Measurements from ENCODE around the gene SERGEF.

SERGEF gene

DNA sequence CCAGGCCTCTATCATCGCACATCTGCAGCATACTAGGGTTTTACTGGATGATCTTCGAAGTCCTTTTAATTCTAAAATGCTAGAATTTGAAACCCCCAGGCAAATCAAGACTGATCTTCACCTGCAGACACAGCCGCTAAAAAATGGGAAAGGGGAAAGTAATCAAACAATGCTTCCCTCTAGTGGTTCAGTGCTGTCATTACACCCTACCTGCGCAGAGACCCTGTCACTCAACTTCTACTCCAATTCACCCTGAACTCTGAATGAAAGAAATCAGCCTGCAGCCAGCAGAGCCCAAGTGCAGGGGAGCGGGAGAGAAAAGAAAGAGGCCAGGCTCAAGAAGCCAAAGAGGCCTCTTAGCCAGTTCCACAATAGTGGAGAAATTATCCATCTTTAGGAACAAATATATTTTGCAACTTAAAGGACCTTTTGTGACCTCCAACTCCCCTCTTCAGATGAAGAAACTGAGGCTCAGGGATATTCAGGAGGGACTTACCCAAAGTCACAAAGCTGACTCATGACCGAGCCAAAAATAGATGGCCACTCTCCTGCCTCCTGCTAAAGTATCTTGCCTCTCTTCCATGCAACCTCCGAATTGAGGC is 33.0 kb downstream of the SERGEF start:
- Histone ChIP-seq H3K27ac (ENCODE audit: low read length) (no peak overlapping the region), H3K4me1 (ENCODE audit: control insufficient read depth, insufficient read depth, low read length) (0 out of 2 replicates have a peak, but pooled peaks cover 1% of the 10 kb centered on the region), H3K4me3 (ENCODE audit: low read length) (no peak overlapping the region), H3K9me3 (ENCODE audit: control insufficient read depth, insufficient read depth, low read length) (no peaks in the 10 kb centered on the region), H3K36me3 (ENCODE audit: control insufficient read depth, insufficient read depth, low read length) (no peaks in the 10 kb centered on the region), H3K27me3 (ENCODE audit: control insufficient read depth, insufficient read depth, low read length) (no peaks in the 10 kb centered on the region)
- WGBS (ENCODE audit: insufficient coverage, insufficient read length), result no CpG with 5 or more reads among the region's 7 CpGs
- DNase-seq (ENCODE audit: low read depth, low spot score), result no peak

DNA sequence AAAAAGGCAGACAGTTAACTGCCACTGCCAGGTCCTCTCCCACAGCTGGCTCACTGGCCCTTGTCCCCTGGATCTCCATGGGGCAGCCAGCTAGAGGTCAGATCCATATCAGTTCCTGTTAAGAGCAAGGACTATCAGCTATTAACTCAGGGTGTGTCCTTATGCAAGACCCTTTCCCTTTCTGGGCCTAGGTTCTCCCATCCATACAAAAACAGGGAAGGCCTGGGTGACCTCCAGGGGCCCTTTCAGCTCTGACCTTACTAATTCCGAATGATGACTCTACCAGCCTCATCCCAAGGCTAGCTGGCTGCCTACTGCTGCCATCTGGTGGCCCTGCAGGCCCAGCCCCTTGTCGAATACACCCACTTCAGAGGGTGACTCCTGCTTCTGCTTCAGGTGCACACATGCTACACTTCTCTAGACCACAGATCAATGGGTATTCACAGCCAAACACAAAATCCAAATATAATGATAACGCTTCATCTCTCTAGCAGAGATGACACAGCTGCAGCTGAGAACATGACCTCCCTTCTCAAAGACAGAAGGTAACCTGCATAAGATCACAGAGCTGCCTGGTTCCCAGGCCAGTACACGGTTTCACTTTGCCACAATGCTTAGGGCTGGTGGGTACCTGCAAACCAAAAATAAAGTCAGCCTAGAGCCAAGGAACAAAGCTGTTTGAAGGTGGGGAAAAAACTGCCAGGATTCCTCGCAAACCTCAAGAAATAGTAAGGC is 34.1 kb downstream of the SERGEF start:
- H3K27ac ChIP-seq (ENCODE audit: low read length), result no peak overlapping the region
- H3K36me3 ChIP-seq (ENCODE audit: control insufficient read depth, insufficient read depth, low read length), result no peaks in the 10 kb centered on the region
- H3K9me3 ChIP-seq (ENCODE audit: control insufficient read depth, insufficient read depth, low read length), result no peaks in the 10 kb centered on the region
- H3K27me3 ChIP-seq (ENCODE audit: control insufficient read depth, insufficient read depth, low read length), result no peaks in the 10 kb centered on the region
- 0 out of 2 replicates have a peak, but pooled peaks cover 1% of the 10 kb centered on the region for H3K4me1 ChIP-seq (ENCODE audit: control insufficient read depth, insufficient read depth, low read length)
- no CpG with 5 or more reads among the region's 5 CpGs for WGBS (ENCODE audit: insufficient coverage, insufficient read length)
- no peak for DNase-seq (ENCODE audit: low read depth, low spot score)
- H3K4me3 ChIP-seq (ENCODE audit: low read length), result no peak overlapping the region

DNA sequence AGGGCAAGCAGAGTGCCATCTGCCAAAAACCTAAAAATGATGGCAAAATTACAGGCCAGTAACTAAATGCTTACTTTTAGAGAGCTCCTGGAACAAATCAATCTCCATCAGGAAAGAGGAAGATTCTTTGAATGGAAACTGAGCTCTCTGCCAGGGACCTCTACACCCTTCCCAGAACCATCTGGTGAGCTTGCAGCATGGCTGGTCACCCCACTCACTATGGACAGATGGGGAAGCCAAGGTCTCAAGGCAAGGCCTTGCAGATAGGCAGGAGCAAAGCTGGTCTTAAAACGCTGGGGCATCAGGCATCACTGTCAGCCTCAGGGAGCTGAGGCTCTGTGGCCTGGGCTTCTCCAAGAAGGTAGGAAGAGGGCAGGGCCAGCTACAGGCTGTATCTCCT is 36.2 kb downstream of the SERGEF start:
- Histone ChIP-seq H3K4me1 (ENCODE audit: control insufficient read depth, insufficient read depth, low read length) (0 out of 2 replicates have a peak, but pooled peaks cover 3% of the 10 kb centered on the region), H3K27ac (ENCODE audit: low read length) (no peak overlapping the region), H3K4me3 (ENCODE audit: low read length) (no peak overlapping the region), H3K36me3 (ENCODE audit: control insufficient read depth, insufficient read depth, low read length) (no peaks in the 10 kb centered on the region), H3K27me3 (ENCODE audit: control insufficient read depth, insufficient read depth, low read length) (no peaks in the 10 kb centered on the region), H3K9me3 (ENCODE audit: control insufficient read depth, insufficient read depth, low read length) (no peaks in the 10 kb centered on the region)
- no CpG with 5 or more reads among the region's 1 CpG for WGBS (ENCODE audit: insufficient coverage, insufficient read length)
- DNase-seq (ENCODE audit: low read depth, low spot score), result no peak

DNA sequence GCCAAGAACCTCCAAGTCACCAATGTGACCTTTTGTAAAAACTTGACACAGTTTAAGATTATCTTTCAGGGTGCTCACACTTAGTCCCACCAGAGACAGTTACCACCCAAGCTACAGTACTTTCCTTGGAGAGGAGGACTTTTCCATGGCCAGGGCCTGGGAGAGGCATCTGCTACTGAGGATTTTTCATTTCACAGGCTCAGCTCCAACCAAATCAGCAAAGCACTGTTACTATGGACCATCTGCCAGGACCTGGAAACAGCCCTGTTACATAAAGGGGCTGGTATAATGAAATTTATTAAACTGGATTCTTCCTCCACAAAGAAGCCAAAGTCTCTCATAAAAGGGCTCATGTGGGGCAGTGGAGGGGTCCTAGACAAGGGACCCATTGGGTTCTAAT is 38.6 kb downstream of the SERGEF start:
- Histone ChIP-seq H3K4me3 (ENCODE audit: low read length) (no peak overlapping the region), H3K36me3 (ENCODE audit: control insufficient read depth, insufficient read depth, low read length) (no peaks in the 10 kb centered on the region), H3K4me1 (ENCODE audit: control insufficient read depth, insufficient read depth, low read length) (0 out of 2 replicates have a peak, but pooled peaks cover 3% of the 10 kb centered on the region), H3K9me3 (ENCODE audit: control insufficient read depth, insufficient read depth, low read length) (no peaks in the 10 kb centered on the region), H3K27ac (ENCODE audit: low read length) (no peak overlapping the region), H3K27me3 (ENCODE audit: control insufficient read depth, insufficient read depth, low read length) (no peaks in the 10 kb centered on the region)
- DNase-seq (ENCODE audit: low read depth, low spot score), result no peak

DNA sequence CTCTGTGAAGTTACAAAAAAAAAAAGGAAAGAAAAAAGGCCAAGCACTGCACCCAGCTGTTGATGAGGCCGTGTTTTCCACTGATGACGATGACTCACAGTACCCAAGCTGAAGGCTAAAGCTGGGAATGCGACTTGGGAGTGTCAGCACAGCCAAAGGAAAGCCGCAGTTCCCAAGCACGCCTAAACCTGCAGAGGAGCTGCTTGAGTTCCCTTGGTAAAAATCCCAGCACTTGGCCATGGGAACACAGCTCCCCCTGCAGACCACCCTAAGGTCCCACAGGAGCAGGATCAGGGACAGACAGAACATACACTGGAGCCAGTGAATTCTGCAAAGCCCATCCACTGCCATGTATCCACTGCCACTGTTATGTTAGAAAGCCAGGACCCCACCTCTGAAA is 39.9 kb downstream of the SERGEF start:
- no peak overlapping the region for H3K27ac ChIP-seq (ENCODE audit: low read length)
- H3K9me3 ChIP-seq (ENCODE audit: control insufficient read depth, insufficient read depth, low read length), result no peaks in the 10 kb centered on the region
- H3K4me3 ChIP-seq (ENCODE audit: low read length), result no peak overlapping the region
- H3K36me3 ChIP-seq (ENCODE audit: control insufficient read depth, insufficient read depth, low read length), result no peaks in the 10 kb centered on the region
- peak; percentile 79 for DNase-seq (ENCODE audit: low read depth, low spot score)
- H3K27me3 ChIP-seq (ENCODE audit: control insufficient read depth, insufficient read depth, low read length), result no peaks in the 10 kb centered on the region
- H3K4me1 ChIP-seq (ENCODE audit: control insufficient read depth, insufficient read depth, low read length), result 0 out of 2 replicates have a peak, but pooled peaks cover 2% of the 10 kb centered on the region
- no CpG with 5 or more reads among the region's 5 CpGs for WGBS (ENCODE audit: insufficient coverage, insufficient read length)

DNA sequence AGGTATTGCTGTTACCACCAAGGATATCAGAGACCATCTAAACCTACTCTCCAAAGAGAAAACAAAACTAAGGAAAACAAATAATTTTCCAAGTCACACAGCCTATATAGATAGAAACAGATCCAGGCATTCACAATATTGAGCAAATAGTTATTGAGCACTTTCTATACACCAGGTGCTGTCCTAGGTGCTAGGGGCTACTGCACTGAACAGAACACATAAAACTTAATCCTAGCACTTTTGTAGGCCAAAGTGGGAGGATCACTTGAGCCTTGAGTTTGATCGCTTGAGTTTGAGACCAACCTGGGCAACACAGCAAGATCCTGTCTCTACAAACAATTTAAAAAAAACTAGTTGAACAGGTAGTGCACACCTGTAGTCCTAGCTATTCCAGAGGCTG is 44.6 kb downstream of the SERGEF start:
- DNase-seq (ENCODE audit: low read depth, low spot score), result no peak
- WGBS (ENCODE audit: insufficient coverage, insufficient read length), result no CpG with 5 or more reads among the region's 1 CpG
- H3K27me3 ChIP-seq (ENCODE audit: control insufficient read depth, insufficient read depth, low read length), result no peaks in the 10 kb centered on the region
- 0 out of 2 replicates have a peak, but pooled peaks cover 2% of the 10 kb centered on the region for H3K4me1 ChIP-seq (ENCODE audit: control insufficient read depth, insufficient read depth, low read length)
- H3K9me3 ChIP-seq (ENCODE audit: control insufficient read depth, insufficient read depth, low read length), result no peaks in the 10 kb centered on the region
- H3K4me3 ChIP-seq (ENCODE audit: low read length), result no peak overlapping the region
- H3K36me3 ChIP-seq (ENCODE audit: control insufficient read depth, insufficient read depth, low read length), result no peaks in the 10 kb centered on the region
- no peak overlapping the region for H3K27ac ChIP-seq (ENCODE audit: low read length)

DNA sequence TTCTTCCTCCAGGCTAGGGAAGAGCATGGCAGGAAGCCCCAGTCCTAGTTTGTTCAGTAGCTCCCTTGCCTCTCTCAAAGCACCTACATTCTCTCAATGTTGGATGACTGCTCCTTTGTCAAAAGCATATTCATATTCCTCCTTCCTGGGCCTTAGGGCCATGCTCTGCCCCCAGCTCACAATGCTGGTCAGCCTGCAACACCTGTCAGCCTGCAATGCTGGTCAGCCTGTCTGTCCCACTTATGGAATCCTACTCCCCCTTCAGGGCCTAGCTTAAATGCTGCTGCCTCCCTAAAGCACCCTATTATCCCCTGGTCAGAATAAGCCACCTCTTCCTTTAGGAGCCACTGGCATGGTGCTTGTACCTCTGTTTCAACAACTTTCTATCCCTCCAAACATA is 45.2 kb downstream of the SERGEF start:
- no peaks in the 10 kb centered on the region for H3K9me3 ChIP-seq (ENCODE audit: control insufficient read depth, insufficient read depth, low read length)
- no peaks in the 10 kb centered on the region for H3K36me3 ChIP-seq (ENCODE audit: control insufficient read depth, insufficient read depth, low read length)
- H3K27me3 ChIP-seq (ENCODE audit: control insufficient read depth, insufficient read depth, low read length), result no peaks in the 10 kb centered on the region
- no peak overlapping the region for H3K4me3 ChIP-seq (ENCODE audit: low read length)
- H3K4me1 ChIP-seq (ENCODE audit: control insufficient read depth, insufficient read depth, low read length), result 0 out of 2 replicates have a peak, but pooled peaks cover 1% of the 10 kb centered on the region
- H3K27ac ChIP-seq (ENCODE audit: low read length), result no peak overlapping the region
- DNase-seq (ENCODE audit: low read depth, low spot score), result no peak

DNA sequence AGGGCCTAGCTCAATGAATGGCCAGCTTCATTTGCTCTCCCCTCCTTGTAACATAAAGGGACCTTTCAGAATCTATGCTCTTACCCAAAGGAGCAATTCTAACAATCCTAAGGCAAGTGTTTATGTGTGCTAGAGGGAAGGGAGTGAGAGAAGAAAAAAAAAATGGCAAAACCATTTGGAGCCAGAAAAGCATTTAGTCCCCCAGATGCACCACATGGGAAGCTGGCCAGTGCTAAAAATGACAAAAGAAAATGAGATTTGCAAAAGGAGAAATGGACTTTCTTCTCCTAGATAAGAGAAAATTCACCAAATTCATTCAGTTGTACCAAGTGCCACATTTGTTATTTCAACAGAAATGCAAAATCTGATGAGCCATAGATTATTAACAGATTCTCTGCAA is 52.8 kb downstream of the SERGEF start:
- no peaks in the 10 kb centered on the region for H3K4me1 ChIP-seq (ENCODE audit: control insufficient read depth, insufficient read depth, low read length)
- no peak overlapping the region for H3K27ac ChIP-seq (ENCODE audit: low read length)
- no peak overlapping the region for H3K4me3 ChIP-seq (ENCODE audit: low read length)
- DNase-seq (ENCODE audit: low read depth, low spot score), result no peak
- no peaks in the 10 kb centered on the region for H3K36me3 ChIP-seq (ENCODE audit: control insufficient read depth, insufficient read depth, low read length)
- H3K27me3 ChIP-seq (ENCODE audit: control insufficient read depth, insufficient read depth, low read length), result no peaks in the 10 kb centered on the region
- H3K9me3 ChIP-seq (ENCODE audit: control insufficient read depth, insufficient read depth, low read length), result no peaks in the 10 kb centered on the region

DNA sequence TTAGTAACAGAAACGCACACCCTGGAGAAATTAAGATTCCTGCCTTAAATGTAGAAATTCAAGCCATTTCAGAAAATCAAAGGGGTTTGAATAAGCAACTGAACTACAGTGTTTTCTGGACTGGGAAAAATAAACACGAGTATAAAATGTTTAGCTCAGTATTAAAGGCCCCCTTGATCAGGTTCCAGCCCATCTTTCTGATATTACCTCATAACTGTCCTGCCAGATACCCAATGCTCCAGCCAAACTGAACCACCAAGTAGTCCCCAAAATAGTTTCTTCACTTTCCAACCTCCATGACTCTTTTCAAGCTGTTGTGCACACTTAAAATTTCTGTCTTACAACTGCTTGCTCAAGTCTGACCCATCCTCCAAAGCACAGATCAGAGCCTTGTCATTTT is 54.4 kb downstream of the SERGEF start:
- no CpG with 5 or more reads among the region's 2 CpGs for WGBS (ENCODE audit: insufficient coverage, insufficient read length)

DNA sequence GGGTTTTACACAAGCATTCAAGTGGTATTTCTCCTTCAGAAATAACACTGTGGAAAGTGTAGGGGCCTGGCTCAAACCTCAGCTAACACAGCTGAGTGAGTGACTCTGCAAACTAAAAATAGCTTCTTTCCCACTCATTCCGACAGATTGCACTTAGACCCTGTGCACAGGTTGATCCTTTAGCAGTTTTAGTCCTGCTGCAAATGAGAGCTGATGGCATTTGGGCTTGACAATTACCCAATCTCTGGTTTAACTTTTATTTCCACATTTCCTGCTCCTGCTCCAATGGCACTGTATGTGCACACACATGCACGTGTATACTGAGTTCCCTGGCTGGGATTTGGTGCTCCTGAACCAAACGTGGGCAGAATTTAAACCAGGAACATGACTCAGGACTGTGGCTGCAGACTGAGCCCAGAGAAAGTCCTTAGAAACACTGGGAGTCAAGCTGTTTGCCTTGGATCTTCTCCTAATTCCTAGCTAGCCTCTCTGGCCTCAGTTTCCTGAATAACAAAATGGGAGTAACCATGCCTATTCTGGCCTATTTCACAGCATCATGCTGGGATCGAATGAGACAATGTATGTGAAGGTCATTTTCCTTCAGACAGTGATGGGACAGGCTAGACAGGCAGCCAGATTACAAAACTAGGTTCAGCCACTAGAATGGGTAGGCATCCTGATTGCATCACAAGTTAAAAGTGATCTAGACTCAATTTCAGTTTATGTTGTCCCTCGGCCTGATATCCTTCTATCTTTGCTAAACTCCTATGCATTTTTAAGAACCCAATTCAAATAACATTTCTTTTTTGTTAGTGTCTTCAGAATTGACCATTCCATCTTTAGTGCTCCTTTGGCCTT is 58.2 kb downstream of the SERGEF start:
- H3K27ac ChIP-seq (ENCODE audit: low read length), result no peak overlapping the region
- no peak for DNase-seq (ENCODE audit: low read depth, low spot score)
- no CpG with 5 or more reads among the region's 5 CpGs for whole genome bisulfite sequencing (ENCODE audit: insufficient coverage, insufficient read length)
- no peaks in the 10 kb centered on the region for H3K27me3 ChIP-seq (ENCODE audit: control insufficient read depth, insufficient read depth, low read length)
- H3K4me1 ChIP-seq (ENCODE audit: control insufficient read depth, insufficient read depth, low read length), result no peaks in the 10 kb centered on the region
- no peaks in the 10 kb centered on the region for H3K9me3 ChIP-seq (ENCODE audit: control insufficient read depth, insufficient read depth, low read length)
- no peaks in the 10 kb centered on the region for H3K36me3 ChIP-seq (ENCODE audit: control insufficient read depth, insufficient read depth, low read length)
- no peak overlapping the region for H3K4me3 ChIP-seq (ENCODE audit: low read length)

More for the DNA sequence above, 54.4 kb downstream of the SERGEF start:
- Histone ChIP-seq H3K9me3 (ENCODE audit: control insufficient read depth, insufficient read depth, low read length) (no peaks in the 10 kb centered on the region), H3K27me3 (ENCODE audit: control insufficient read depth, insufficient read depth, low read length) (no peaks in the 10 kb centered on the region), H3K27ac (ENCODE audit: low read length) (no peak overlapping the region), H3K4me3 (ENCODE audit: low read length) (no peak overlapping the region), H3K4me1 (ENCODE audit: control insufficient read depth, insufficient read depth, low read length) (no peaks in the 10 kb centered on the region), H3K36me3 (ENCODE audit: control insufficient read depth, insufficient read depth, low read length) (no peaks in the 10 kb centered on the region)
- DNase-seq (ENCODE audit: low read depth, low spot score), result no peak
